CD4-positive, alpha-beta T cell (primary cell): ENCODE data around the gene TPCN2. TPM values are rescaled to one million over a fixed set of nuclear protein-coding genes. Genes with fewer than 3 reads are reported as not detected.

Experiments used
- ATAC-seq: fragments of 200-7000 bp; cut with Tn5 transposase; one replicate; pipeline ENCODE4 v1.10.0; 2022; ENCODE audit warnings: mild to moderate bottlenecking; ENCODE audit not compliant: poor library complexity
- CTCF ChIA-PET: fragments of 350-600 bp; sonication (Branson Sonifier 250); formaldehyde crosslinking; loops from one replicate; lab custom pipeline; 2021; ENCODE audit warnings: antibody characterized with exemption, inconsistent platforms; lab: Charles Lee
- POLR2A ChIA-PET: fragments of 350-600 bp; sonication (Branson Sonifier 250); formaldehyde crosslinking; loops from one replicate; lab custom pipeline; 2021; ENCODE audit warnings: antibody characterized with exemption, inconsistent platforms; lab: Charles Lee
- DNase-seq, 14 experiments: peaks; one replicate each; pipeline ENCODE4 v3.0.0-alpha.2; 2013 to 2020; ENCODE audit warnings: mixed read lengths in 2 of 14
- H3K27ac ChIP-seq, 2 donors: one replicate each; pipeline versions ENCODE4 v1.5.1 to v1.7.0; 2013; ENCODE audit warnings: low read length in 2 of 2, low read depth in 1 of 2, mild to moderate bottlenecking in 1 of 2
- H3K27me3 ChIP-seq, 2 experiments: 1 replicate in 1 of 2; 2 replicates in 1 of 2; pipeline versions ENCODE4 v1.6.1 to v1.7.0; 2013; ENCODE audit warnings: low read length in 2 of 2, control low read depth in 1 of 2, mild to moderate bottlenecking in 1 of 2, moderate library complexity in 1 of 2; ENCODE audit not compliant: insufficient read depth in 2 of 2, control insufficient read depth in 1 of 2
- H3K36me3 ChIP-seq: one replicate; pipeline ENCODE4 v1.6.1; 2013; ENCODE audit warnings: low read length, control low read depth; ENCODE audit not compliant: insufficient read depth
- H3K4me1 ChIP-seq: one replicate; pipeline ENCODE4 v1.6.1; 2013; ENCODE audit warnings: low read length, control low read depth; ENCODE audit not compliant: insufficient read depth
- H3K4me3 ChIP-seq: one replicate; pipeline ENCODE4 v1.5.1; 2013; ENCODE audit warnings: mild to moderate bottlenecking, low read length, moderate library complexity
- H3K9me3 ChIP-seq, 2 experiments: 1 replicate in 1 of 2; 2 replicates in 1 of 2; pipeline versions ENCODE4 v1.6.1 to v1.7.0; 2013; ENCODE audit warnings: low read length in 2 of 2, mild to moderate bottlenecking in 2 of 2, control low read depth in 1 of 2, moderate library complexity in 1 of 2; ENCODE audit not compliant: control insufficient read depth in 1 of 2, insufficient read depth in 1 of 2
- H3K27ac Mint-ChIP-seq: one replicate; pipeline ENCODE4 v1.8.0; 2020; ENCODE audit warnings: mixed read lengths
- H3K27me3 Mint-ChIP-seq: one replicate; pipeline ENCODE4 v1.8.0; 2021; ENCODE audit warnings: mixed read lengths
- H3K36me3 Mint-ChIP-seq: one replicate; pipeline ENCODE4 v1.8.0; 2021; ENCODE audit warnings: low read depth, mixed read lengths
- H3K4me1 Mint-ChIP-seq: one replicate; pipeline ENCODE4 v1.8.0; 2021; ENCODE audit warnings: low read depth, mixed read lengths
- H3K4me3 Mint-ChIP-seq: one replicate; pipeline ENCODE4 v1.8.0; 2020; ENCODE audit warnings: mild to moderate bottlenecking, mixed read lengths
- H3K9me3 Mint-ChIP-seq: one replicate; pipeline ENCODE4 v1.8.0; 2020; ENCODE audit warnings: mixed read lengths
- intact Hi-C, 2 experiments: fragments of 100-400 bp; cut with DNase I in 1 of 2; cut with micrococcal nuclease in 1 of 2; formaldehyde crosslinking; loops; one replicate each; pipeline versions ENCODE4 v1.15.1 to v1.9.0; 2023 to 2025; cut with DNase I, micrococcal nuclease
- total RNA-seq, 174 experiments: library from RNA in 2 of 174; stranded (reverse) in 2 of 174; gene quantifications; one replicate each; pipeline ENCODE4 v1.2.3 and lab custom pipeline; 2021 to 2026
- TF ChIP-seq, protein P1 (sequence below): fragments of 200-600 bp; IDR thresholded peaks from one replicate; pipeline ENCODE4 v1.8.0; 2022; ENCODE audit warnings: antibody characterized with exemption, mild to moderate bottlenecking

TPCN2 gene
- total RNA-seq, 2 experiments from 2014 or later, result 10.2 to 11.5 TPM

- no peak for DNase-seq
- no peaks in the 10 kb centered on the region for H3K27me3 ChIP-seq
- CTCF ChIA-PET, result no interaction called here
These were observed 24.2 kb upstream of the TPCN2 start for GRCh38 chr11:69024509-69024908.

DNA sequence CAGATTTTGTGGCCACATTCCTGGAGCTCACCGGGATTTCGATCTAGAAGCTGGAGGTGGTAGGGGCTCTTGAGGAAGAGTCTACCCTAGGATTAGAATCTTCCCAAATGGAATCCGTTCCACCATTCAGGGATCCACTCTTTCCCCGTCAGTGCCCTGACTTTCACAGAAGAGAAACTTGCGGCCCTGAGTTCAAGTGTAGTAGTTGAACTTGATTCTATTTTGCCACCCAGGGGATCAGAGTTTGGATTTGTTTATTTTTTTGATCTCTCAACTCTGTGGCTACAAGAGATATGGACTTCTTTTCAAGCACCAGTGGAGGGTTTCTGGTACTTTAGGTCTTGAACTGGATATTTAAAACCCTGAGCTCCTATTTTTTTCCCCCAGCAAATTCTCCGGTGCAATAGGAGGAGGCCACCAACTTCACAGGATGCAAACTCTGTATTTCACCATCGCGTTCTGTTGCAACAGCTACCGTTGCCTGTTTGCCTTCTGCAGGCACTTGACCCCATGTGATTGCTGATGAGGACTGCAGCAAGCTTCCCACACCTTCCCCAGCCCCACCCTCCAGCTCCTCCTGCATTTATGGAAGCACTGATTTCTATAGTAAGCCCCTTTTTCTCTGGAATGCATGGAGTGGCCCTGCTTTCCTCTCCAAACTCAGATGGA lies 20.9 kb upstream of the TPCN2 start:
- Mint-ChIP-seq H3K4me3 (no peak overlapping the region), H3K9me3 (no peaks in the 10 kb centered on the region), H3K27ac (no peak overlapping the region), H3K27me3 (no peaks in the 10 kb centered on the region), H3K4me1 (no peaks in the 10 kb centered on the region), H3K36me3 (no peaks in the 10 kb centered on the region)
- TF ChIP-seq, protein P1, sequence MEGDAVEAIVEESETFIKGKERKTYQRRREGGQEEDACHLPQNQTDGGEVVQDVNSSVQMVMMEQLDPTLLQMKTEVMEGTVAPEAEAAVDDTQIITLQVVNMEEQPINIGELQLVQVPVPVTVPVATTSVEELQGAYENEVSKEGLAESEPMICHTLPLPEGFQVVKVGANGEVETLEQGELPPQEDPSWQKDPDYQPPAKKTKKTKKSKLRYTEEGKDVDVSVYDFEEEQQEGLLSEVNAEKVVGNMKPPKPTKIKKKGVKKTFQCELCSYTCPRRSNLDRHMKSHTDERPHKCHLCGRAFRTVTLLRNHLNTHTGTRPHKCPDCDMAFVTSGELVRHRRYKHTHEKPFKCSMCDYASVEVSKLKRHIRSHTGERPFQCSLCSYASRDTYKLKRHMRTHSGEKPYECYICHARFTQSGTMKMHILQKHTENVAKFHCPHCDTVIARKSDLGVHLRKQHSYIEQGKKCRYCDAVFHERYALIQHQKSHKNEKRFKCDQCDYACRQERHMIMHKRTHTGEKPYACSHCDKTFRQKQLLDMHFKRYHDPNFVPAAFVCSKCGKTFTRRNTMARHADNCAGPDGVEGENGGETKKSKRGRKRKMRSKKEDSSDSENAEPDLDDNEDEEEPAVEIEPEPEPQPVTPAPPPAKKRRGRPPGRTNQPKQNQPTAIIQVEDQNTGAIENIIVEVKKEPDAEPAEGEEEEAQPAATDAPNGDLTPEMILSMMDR, result no peak
- DNase-seq (peak in 1 of 14 experiments; percentile 17), ATAC-seq (no peak)
- CTCF ChIA-PET, result no interaction called here
- POLR2A ChIA-PET, result no interaction called here
- Histone ChIP-seq H3K27ac (no peak overlapping the region), H3K4me1 (no peaks in the 10 kb centered on the region), H3K4me3 (no peak overlapping the region), H3K27me3 (no peaks in the 10 kb centered on the region), H3K9me3 (no peaks in the 10 kb centered on the region), H3K36me3 (no peaks in the 10 kb centered on the region)
- intact Hi-C loops, result no loop called here

More at GRCh38 chr11:69024509-69024908, 24.2 kb upstream of the TPCN2 start:
- Histone ChIP-seq H3K36me3 (no peaks in the 10 kb centered on the region), H3K4me1 (no peaks in the 10 kb centered on the region), H3K27ac (no peak overlapping the region), H3K9me3 (no peaks in the 10 kb centered on the region), H3K4me3 (no peak overlapping the region)
- no peak overlapping the region for H3K27ac Mint-ChIP-seq
- H3K9me3 Mint-ChIP-seq, result no peaks in the 10 kb centered on the region
- H3K36me3 Mint-ChIP-seq, result no peaks in the 10 kb centered on the region
- no peak overlapping the region for H3K4me3 Mint-ChIP-seq
- TF ChIP-seq, protein P1, result no peak
- no peak for ATAC-seq
- no peaks in the 10 kb centered on the region for H3K27me3 Mint-ChIP-seq
- intact Hi-C loops, result no loop called here
- POLR2A ChIA-PET, result no interaction called here
- no peaks in the 10 kb centered on the region for H3K4me1 Mint-ChIP-seq

DNA sequence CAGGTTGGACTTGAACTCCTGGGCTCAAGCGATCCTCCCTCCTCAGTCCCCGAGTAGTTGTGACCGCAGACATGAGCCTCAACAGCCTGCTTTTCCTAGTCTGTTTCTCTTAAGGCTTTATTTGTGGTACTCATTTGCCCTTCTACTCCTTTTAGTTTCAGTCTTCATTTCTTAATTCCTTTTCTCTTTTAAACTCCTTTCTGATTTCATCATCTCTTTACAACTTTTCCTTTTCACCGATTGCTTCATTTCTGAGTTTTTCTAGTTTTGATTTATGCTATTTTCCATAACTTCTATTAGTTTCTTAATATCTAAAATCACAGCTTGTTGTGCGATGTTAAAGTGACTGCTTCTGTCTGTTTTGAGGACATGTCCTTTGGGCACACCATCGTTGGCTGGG lies 18.4 kb upstream of the TPCN2 start:
- no peak overlapping the region for H3K27ac ChIP-seq
- intact Hi-C loops, result no loop called here
- CTCF ChIA-PET, result no interaction called here
- POLR2A ChIA-PET, result no interaction called here
- no peaks in the 10 kb centered on the region for H3K36me3 Mint-ChIP-seq
- no peaks in the 10 kb centered on the region for H3K4me1 ChIP-seq
- H3K27ac Mint-ChIP-seq, result no peak overlapping the region
- no peaks in the 10 kb centered on the region for H3K27me3 ChIP-seq
- H3K4me3 Mint-ChIP-seq, result no peak overlapping the region
- no peak for ATAC-seq
- H3K27me3 Mint-ChIP-seq, result peaks cover 7% of the 10 kb centered on the region
- DNase-seq, result no peak
- no peaks in the 10 kb centered on the region for H3K9me3 Mint-ChIP-seq
- no peaks in the 10 kb centered on the region for H3K9me3 ChIP-seq
- TF ChIP-seq, protein P1, result no peak
- H3K36me3 ChIP-seq, result no peaks in the 10 kb centered on the region
- H3K4me3 ChIP-seq, result no peak overlapping the region
- H3K4me1 Mint-ChIP-seq, result no peaks in the 10 kb centered on the region
